SH-SY5Y (cell line): ENCODE results near the gene BMS1.

ENCODE experiments used
- GATA2 ChIP-seq: IDR thresholded peaks from 2 replicates; pipeline ENCODE4 v1.6.1; 2011; ENCODE audit warnings: mild to moderate bottlenecking, low read depth, low read length
- GATA3 ChIP-seq: IDR thresholded peaks from 2 replicates; pipeline ENCODE4 v1.6.1; 2011; ENCODE audit warnings: low read depth, mild to moderate bottlenecking, low read length, moderate library complexity

Gene BMS1

DNA sequence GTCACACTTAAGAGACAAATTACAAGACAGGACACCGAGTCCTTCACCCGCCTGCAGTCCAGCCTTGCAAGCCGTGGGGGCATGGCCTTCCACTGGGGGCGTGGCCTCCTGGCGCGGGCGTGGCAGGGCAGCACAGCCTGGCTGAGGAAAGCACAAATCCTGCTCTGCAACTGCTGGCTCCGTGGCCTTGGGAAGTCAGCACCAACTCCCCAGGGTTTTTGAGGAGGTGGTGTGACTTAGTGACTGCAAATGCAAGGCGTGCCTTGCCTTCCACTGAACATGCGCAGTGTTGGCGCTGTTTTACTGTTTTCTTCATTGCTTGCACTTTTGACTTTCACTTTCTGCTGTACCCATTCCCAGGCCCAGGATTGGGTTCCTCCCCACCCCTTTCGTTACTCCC lies 12.9 kb upstream of the BMS1 start:
- no peak for TF ChIP-seq GATA2
- TF ChIP-seq GATA3 = no peak

DNA sequence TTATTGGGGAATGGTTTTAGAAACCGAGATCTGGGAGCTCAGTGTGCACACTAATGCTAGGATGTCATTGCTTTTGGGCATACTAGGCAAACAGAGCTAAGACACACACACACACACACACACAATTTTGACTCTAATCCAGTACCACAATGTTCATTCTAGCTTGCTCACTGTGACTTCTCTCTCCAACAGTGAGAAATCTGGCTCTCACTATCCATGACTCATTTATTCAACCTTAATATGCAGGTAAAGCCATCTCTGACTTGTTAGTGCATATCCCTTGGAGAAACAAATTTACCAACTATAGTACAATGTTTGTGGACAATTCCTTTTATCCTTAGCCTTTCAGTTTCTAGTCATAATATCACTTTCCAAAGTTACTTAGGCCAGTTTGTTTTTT lies 5.9 kb upstream of the BMS1 start:
- TF ChIP-seq GATA3 (no peak), GATA2 (no peak)

DNA sequence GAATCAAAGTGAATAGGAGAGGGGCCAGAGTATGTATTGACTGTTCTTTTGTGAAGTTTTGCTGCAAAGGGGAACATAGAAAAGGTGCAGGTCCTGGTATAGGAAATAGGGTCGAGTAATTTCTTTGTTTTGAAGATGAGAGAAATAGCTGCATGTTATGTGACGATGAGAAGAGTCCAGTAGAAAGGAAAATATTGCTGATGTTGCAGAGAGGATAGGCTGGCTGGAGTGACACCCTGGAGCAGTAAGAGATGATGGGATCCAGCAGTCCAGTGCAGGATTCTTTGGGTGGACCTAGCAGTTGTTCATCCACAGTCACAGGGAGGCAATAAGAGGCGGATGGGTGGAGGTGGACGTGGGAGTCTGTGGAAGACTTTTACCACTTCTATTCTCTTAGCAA lies 2.1 kb upstream of the BMS1 start:
- TF ChIP-seq GATA2 (no peak), GATA3 (no peak)

DNA sequence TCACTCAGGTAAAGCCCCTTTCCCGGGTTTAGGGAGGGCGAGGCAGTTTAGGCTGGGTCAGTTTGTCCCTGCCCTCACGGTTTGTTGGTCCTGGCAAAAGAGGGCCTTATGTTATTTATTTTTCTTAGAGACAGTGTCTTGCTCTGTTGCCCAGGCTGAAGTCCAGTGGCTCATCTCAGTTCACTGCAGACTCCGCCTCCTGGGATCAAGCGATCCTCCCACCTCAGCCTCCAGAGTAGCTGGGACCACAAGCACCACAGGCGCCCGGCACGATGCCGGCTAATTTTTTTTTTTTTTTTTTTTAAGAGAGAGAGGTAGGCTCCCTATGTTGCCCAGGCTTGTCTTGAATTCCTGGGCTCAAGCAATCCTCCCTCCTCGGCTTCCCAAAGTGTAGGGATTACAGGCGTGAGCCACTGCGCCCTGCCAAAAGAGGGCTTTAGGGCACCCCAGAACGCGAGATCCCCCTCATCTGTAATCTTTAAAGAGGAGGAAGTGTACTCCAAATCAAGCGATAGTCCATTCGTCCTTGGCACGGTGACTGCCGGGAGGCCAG lies 626 bp upstream of the BMS1 start:
- TF ChIP-seq GATA3 (no peak), GATA2 (no peak)

DNA sequence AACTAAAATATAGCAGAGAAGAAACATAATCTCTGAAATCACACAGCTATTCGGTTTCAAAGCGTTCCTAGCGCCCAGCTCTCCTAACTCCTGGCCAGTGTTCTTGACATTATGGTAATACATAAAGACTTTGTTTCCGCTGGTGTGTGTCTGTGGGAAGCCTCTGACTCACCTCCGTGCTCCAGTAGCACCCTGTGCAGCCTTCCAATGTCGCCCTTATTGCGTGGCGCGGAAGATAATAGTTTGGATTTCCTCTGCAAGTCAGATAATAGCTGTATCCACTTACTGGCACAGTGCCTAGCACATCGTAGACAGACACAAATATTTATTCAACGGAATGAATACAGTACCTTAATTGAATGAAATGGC lies 570 bp downstream of the BMS1 start:
- TF ChIP-seq GATA2 (no peak), GATA3 (no peak)

DNA sequence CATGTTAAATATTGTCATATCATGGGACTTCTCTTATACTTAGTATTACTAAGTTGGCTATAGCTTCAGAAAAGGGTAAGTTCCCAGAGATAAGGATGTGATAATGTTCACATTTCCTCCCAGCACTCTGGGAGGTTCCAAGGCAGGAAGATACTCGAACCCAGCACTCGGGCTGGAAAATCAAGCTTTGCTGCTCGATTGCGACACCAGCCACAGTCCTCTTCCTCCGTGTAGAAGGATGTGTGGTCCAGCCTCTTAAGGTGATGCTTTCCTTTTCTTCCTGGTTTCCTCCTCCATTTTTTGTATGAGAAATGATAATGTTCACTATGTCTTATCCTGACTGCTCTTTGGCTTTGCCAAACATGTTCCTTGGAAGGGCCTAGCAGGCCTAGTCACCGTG lies 3.2 kb downstream of the BMS1 start:
- TF ChIP-seq GATA2 (no peak), GATA3 (no peak)

DNA sequence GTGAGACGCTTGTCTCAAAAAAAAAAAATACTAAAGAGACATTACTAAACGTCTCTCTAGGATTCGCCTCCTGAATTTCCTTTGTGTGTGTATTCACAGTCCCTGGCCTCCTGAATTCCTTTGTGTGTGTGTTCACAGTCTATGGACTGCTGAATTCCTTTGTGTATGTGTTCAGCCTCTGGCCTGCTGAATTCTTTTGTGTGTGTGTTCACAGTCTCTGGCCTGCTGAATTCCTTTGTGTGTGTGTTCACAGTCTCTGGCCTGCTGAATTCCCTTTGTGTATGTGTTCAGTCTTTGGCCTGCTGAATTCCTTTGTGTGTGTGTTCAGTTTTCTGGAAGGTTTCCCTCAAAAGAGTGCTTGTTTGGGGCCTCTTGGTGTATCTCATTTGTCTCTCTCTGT lies 8.2 kb downstream of the BMS1 start:
- TF ChIP-seq GATA2 (no peak), GATA3 (no peak)

DNA sequence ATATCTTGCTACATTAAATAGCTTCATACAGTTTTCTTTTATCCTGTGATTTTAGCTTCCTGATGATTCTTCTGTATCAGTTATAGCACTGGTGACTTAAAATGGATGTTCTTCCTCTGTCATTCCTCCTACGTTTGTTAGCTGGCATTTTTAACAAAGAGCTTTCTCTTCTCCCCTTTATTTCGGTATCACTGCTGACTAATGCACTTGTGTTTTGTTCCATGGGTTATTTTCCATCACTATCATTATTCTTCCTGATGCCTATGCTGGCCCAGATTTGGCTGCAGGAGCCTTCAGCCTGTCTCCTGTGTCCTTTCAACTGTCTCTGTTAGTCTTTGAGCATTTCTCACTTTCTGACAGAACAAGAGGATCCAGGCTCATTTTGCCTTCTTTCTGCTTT lies 13.1 kb downstream of the BMS1 start:
- TF ChIP-seq GATA3 (no peak), GATA2 (no peak)

DNA sequence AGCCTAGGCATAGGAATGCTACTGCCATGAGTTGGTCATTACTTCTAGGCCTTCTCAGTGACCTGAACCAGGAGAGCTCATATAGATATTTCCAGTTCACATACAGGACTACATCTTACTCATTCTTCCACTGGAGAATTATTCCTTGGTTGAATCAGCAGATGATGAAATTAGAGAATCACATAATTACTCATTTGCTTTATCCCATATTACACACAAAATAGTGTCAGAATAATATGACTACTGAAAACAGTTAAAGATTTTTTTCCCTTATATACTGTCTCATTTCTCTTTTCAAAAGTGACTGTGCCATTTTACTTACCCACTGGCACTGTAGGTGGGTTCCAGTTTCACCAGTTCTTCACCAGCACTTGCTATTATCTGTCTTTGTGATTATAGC lies 18.5 kb downstream of the BMS1 start:
- no peak for TF ChIP-seq GATA2
- TF ChIP-seq GATA3 = no peak

DNA sequence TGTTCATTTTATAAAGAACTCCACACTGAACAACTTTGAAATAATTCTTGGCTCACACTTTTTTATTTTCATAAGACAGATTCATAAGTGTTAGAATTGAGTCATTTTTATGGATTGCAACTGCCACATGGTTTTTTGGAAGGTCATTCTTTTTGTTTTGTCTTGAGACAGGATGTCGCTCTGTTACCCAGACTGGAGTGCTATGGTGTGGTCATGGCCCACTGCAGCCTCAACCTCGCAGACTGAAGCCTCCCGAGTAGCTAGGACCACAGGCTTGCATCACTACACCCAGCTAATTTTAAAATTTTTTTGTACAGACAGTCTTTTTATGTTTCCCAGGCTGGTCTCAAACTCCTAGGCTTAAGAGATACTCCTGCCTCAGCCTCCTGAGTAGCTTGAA lies 20.3 kb downstream of the BMS1 start:
- TF ChIP-seq GATA2 (no peak), GATA3 (no peak)

DNA sequence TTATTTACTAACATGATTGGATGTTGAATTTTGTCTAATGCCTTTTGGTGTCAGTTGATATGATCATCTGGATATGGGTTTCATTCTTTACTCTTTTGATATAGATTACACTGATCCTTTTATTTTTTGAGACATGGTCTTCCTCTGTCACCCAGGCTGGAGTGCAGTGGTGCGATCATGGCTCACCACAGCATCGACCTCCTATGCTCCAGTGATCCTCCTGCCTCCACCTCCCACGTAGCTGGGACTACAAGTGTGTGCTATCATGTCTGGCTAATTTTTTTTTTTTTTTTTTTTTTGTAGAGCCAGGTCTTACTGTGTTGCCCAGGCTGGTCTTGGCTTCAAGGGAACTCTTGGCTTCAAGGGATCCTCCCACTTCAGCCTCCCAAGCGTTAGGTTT lies 27.1 kb downstream of the BMS1 start:
- TF ChIP-seq GATA3 (no peak), GATA2 (no peak)

DNA sequence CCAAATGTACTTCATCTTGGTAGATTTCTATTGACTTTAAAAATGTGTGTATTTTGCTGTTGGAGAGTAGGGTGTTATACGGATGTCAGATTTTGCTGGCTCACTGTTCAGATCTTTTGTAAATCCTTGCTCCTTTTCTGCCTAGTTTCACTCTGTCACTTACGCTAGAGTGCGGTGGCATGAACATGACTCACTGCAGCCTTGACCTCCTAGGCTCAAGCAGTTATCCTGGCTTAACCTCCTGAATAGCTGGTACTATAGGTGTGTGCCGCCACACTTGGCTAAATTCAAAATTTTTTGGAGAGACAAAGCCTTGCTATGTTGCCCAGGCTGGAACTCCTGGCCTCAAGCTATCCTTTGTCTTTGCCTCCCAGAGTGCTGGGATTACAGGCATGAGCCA lies 29.4 kb downstream of the BMS1 start:
- TF ChIP-seq GATA3 = no peak

DNA sequence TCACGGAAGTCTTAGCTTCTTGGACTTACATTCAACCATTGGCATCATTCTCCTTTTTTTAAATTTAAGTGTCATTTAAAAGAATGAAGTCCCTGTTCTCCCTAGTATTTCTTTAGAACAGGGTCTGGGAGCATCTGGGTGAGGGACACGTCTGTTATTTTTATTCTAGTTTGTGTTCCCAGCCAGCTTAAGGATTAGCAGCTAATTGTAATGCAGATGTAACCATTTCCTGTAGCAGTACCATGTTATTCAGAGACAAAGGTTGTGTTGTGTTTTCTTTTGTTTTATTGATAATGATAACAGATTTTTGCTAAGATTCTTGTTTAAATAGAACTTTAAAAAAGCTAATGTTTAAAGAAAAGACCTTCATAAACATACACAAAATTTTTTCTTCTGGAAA lies 34.3 kb downstream of the BMS1 start:
- TF ChIP-seq GATA2 = no peak
- TF ChIP-seq GATA3 = no peak

DNA sequence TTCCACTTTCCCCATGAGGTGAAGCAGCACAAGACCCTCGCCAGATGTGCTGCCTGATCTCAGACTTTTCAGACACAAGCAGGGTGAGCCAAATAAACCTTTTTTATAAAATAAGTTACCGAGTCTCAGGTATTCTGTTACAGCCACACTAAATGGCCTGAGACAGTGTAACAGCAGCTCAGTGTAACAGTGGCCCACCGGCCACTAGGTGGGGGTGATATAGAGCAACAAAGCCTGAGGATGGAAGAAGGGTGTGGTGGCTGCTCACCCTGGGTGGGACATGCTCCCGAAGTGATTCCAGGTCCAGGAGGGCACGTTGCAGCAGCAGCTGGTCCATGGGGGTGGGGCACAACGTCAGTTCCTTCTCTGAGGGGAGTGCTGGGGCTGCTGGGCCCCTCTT lies 44.6 kb downstream of the BMS1 start:
- TF ChIP-seq GATA3 = no peak

DNA sequence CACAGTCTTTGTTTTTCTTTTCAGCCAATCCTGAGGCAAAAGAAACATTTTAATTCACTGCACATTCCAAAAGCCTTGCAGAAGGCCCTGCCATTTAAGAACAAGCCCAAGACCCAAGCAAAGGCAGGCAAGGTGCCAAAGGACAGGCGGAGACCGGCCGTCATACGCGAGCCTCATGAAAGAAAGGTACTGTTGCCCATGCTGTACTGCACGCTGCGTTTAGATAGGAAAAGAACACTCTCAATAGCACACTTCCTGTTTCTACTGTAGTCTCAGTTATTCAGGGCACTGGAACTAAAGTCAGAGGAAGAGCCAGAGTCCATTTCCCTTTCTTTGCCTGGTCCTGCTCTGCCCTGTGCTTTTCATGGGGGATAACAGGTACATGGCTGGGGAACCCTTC lies 47.6 kb downstream of the BMS1 start:
- TF ChIP-seq GATA3 (no peak), GATA2 (no peak)

DNA sequence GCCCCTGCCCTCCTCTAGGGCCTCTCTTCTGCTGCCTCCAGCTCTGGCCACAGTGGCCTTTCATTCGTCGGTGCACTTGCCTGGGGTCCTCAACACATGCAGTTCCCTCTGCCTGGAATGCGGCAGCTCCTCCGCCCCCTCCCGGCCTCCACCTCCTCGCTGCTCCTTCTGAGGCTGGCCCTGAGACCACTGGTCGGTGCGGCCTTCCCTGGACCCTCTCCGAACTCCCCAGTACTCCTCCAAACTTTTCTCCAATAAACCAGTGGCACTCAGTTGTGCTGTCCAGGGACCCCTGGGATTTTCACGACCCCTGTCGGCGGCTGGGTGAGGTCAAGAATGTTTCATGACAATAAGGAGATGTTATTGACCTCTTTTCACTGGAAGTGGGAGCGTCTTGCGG lies 53.5 kb downstream of the BMS1 start:
- TF ChIP-seq GATA3 (no peak), GATA2 (no peak)

DNA sequence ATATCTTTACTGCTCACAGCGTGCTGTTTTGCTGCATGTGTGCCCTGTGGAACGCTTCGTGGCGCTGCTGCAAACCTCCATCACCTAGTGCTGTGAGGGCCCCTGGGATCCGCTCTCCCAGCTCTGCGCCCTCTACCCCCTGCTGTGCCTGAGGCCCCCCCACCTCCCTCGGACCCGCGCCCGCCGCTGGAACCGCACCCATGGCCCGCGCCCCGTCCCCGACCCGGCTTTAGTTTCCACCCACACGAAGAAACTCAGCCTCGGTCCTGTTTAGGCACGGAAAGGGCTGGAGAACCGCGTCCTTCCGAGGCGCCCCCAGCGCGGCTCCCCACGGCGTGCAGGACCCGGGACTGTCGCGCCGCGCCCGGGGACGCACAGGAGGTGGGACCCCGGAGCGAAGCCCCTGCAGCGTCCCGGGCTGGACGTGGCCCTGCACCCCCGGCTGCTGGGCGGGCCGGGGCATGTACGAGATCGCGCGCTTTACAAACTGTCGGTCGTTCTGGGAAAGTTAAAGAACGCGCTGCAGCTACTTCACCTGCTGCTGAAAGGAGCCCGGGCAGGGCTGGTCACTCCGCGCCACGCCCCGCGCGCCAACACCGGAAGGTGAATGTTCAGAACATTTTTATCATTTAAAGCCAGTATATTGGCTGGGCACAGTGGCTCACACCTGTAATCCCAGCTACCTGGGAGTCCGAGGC lies 54.3 kb downstream of the BMS1 start:
- TF ChIP-seq GATA3 (no peak), GATA2 (no peak)
